HPDE6-E6E7 (cell line): ENCODE results near the gene EIF5A2.
"Not testable (repeated sequence)": the region's sequence is repeated elsewhere in the genome, so short reads cannot be mapped to it uniquely, and the experiment has no call there.

ENCODE experiments used
- DNase-seq: peaks from one replicate; pipeline ENCODE4 v3.0.0; 2011; ENCODE audit warnings: missing footprints; ENCODE audit errors: extremely low spot score

The EIF5A2 gene

DNA sequence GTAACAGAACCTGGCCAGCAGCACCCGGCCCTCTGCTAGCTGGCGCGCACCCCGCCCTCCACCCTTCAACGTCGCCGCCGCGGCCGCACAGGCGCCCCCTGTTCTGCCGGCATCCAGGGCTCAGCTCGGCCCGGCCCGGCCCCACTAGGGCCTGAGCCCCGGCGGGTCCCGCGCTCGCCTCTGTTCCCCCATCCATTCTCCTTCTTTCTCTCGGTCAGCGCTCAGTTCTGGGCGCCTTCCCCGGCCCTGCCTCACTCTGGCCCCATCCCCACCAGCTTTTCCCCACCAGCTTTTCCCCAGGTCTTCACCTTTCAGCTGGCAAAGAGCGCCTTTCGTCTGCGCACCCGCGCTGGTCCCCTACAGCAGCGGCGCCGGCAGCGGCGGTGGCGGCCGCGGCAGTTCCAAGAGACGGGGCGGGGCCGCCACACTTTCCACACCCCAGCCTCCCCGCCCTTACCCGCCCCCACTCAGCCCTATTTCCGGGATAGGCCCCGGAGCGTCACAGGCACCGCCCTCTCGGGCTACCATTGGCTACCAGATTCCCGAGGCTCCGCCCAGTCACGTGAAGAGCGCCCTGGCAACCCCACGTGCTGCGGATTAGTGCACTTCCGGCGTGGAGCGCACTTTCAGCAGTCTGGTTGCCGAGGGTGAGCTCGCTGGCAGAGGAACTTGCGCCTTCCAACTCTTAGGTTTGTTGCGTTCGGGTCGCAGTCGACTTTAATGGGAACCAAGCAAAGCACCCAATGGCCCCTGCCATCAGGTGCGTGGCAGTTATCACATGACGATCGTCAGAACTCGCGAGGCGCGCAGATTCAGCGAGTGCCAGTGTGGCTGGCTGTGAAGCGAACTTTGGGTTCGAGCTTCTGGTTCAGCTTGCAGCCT is at the start of gene EIF5A2:
Gene EIF5A2 (minus strand): TSS at position 403 of the 882 bp plus-strand sequence. CDS start 831 bp downstream, outside the sequence.
- peak; percentile 95 for DNase-seq

DNA sequence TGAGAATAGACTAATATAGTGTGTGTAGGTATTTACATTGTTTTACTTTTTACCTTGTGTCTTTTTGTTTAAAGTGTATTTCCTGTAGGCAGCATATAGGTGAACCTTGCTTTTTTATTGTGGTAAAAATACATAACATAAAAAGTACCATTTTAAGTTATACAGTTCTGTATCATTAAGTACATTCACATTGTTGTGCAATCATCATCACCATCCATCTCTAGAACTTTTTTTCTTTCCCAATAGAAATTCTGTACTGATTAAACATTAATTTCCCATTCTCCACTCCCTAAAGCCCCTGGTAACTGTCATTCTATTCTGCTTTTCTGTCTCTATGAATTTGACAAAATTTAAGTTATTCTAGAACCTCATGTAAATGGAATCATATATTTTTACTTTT is 48.2 kb upstream of the EIF5A2 start:
- DNase-seq: no peak

DNA sequence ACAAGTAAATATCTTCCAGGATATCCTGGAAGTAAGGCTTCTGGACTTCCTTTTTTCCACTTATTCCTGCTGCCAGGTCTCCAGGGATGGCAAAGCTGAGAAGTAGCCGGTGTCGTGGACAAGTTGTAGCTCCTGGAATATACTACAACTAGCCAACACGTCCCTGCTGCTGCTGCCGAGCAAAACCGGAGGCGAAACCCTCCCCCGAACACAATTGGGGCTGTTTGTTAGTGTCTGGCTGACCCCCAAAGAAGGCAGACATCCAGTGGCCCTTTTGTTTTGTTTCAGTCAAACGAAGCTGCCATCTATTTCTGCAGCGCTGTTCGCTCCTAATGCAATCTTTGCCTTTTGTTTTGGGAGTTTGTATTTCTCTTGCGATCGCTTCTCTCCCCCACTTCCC is 45.3 kb upstream of the EIF5A2 start:
- DNase-seq: no peak

DNA sequence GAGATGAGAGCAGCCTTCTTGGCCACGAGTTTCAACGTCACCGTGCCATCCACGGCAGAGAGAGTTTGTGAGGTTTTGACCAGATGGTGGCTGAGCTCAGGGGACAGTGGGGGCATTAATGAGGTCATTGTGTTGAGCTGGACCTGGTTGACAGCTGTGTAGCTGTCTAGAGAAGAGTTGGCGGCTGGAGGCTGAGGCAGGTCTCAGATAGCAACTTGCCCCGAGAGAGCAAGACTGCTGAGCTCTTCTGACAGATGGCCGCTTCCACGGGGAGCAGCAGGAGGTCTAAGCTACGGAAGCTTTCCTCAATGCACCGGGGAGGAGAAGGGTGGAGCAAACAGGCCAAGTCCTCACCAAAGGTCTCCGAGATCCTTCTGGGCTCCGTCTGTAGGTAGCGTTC is 44.8 kb upstream of the EIF5A2 start:
- no peak for DNase-seq

DNA sequence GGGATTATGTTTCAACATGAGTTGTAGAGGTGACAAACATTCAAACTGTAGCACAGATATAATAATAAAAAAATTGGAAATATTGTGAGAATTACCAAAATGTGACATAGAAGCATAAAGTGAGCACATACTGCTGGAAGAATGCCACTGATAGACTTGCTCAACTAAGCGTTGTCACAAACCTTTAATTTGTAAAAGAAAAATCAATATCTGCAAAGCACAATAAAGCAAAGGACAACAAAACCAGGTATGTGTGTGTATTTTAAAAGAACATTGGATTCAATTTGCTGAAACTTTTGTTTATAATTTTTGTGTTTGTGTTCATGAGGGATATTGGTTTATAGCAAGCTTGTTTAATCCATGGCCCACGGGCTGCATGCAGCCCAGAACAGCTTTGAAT is 40.8 kb upstream of the EIF5A2 start:
- no peak for DNase-seq

DNA sequence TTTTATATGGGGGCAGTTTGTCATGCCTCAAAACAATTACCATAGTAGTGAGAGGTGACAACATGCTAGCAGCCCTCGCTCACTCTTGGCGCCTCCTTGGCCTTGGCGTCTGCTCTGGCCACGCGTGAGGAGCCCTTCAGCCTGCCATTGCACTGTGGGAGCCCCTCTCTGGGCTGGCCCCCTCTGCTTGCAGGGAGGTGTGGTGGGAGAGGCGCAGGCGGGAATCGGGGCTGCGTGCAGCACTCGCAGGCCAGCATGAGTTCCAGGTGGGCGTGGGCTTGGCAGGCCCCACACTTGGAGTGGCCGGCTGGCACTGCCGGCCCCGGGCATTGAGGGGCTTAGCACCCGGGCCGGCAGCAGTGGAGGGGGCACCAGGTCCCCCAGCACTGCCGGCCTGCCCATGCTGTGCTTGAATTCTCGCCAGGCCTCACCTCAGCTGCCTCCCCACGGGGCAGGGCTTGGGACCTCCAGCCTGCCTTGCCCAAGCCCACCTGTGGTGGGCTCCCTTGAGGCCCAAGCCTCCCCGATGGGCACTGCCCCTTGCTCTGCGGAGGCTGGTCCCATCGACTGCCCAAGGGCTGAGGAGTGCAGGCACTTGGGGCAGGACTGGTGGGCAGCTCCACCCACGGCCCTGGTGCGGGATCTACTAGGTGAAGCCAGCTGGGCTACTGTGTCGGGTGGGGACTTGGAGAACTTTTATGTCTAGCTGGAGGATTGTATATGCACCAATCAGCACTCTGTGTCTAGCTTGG is 38.8 kb upstream of the EIF5A2 start:
- no peak for DNase-seq

DNA sequence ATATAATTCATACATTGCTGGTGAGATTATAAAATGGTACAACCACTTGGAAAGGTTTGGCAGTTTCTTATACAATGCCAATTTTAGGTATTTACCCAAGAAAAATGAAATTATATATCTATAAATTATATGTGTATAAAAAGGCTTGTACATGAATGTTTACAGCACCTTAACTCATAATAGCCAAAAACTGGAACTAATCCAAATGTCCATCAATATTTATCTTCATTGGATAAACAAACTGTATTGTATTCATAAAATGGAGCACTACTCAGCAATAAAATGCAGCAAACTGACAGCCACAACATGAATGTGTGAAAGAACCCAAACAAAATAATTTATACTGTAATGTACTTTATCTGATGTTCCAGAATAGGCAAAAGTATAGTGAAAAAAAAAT is 33.6 kb upstream of the EIF5A2 start:
- DNase-seq: no peak

DNA sequence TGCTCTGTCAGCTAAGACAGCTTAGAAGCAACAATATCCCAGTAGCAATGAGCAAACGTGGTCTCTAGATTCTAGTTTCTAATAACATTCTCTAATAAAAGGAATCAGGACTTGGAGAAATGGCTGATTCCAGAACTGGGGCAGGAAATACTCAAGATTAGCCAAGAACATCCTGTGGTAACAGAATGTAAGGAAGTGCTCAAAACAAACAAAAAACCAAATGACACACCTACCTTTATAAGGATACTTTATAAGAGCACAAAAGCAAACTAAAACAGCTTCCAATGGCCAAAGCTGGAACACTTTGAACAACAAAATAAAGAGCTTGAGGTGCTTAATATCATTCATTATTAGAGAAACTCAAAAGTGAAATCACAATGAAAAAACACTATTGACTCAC is 33.1 kb upstream of the EIF5A2 start:
- no peak for DNase-seq

DNA sequence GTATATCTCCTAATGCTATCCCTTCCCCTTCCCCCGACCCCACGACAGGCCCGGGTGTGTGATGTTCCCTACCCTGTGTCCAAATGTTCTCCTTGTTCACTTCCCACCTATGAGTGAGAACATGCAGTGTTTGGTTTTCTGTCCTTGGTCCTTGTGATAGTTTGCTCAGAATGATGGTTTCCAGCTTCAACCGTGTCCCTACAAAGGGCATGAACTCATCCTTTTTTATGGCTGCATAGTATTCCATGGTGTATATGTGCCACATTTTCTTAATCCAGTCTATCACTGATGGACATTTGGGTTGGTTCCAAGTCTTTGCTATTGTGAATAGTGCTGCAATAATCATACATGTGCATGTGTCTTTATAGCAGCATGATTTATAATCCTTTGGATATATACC is 24.6 kb upstream of the EIF5A2 start:
- DNase-seq: not testable (repeated sequence)

DNA sequence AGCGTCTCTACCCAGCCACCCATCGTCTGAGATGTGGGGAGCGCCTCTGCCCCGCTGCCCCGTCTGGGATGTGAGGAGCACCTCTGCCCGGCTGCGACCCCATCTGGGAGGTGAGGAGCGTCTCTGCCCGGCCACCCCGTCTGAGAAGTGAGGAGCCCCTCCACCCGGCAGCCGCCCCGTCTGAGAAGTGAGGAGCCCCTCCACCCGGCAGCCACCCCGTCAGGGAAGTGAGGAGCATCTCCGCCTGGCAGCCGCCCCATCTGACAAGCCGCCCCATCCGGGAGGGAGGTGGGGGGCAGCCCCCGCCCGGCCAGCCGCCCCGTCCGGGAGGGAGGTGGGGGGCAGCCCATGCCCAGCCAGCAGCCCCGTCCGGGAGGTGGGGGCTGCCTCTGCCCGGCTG is 15.1 kb upstream of the EIF5A2 start:
- not testable (repeated sequence) for DNase-seq

DNA sequence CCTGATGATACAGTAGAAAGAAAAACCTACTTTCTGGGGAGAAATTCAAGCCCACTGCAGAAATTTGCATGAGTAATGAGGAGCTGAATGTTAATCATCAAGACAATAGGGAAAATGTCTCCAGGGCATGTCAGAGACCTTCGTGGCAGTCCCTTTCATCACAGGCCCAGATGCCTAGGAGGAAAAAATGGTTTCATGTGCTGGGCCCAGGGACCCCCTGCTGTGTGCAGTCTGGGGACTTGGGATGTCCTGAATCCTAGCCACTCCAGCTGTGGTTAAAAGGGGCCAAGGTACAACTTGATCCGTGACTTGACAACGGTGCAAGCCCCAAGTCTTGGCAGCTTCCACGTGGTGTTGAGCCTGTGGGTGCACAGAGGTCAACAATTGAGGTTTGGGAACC is 10.3 kb upstream of the EIF5A2 start:
- DNase-seq: no peak

DNA sequence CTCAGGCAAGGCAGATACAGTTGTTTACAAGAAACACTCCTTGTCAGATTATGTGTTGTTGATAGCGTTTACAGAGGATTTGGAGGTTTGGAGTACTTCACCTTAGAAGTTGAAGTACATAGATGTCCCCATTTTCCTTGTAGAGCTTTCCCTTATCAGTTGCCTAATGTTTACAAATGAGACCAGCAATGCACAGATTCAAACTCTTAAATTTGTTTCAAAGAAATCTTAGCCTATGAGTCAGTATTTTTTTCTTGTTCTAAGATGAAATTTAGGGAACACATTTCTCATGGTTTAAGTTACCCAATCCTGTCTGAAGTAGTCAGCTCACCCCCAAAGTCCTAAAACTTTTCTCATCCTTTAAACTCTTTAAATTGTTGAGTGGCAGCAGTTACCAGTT is 6.3 kb upstream of the EIF5A2 start:
- DNase-seq: no peak

DNA sequence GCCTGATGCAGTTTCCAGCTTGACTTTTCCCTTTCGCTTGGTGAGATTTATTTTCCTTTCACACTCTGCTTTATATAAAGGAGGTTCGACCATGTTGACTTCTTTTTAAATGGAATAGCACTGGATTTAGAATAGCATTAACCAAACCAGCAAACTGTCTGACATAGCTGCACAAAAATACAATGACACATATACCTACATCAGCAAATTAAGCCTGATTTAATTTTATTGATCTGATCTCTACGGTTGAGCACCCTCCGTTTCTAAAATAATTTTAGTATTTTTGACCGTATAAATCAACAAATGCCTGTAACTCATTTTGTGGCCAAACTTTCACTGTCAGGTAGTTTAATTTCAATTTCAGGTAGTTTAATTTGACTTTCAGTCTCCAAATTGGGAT is 5.8 kb upstream of the EIF5A2 start:
- no peak for DNase-seq

DNA sequence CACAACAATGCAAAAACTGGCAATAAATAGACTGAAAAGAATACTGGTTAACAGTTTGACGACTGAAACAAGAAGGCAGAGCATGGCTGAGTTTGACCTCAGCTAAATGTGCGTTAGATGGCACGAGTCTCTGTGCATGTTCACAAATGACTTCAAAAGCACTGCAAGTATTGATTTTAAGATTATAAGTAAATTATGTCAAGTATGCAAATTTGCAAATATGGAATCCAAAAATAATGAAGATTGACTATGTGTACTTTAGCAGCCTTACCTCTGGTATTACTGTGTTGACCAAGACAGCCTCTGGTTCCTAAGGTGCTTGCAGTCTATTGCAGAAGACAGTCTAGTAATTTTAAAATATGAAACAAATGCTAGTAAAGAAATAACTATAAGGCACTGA is 2.6 kb upstream of the EIF5A2 start:
- no peak for DNase-seq

DNA sequence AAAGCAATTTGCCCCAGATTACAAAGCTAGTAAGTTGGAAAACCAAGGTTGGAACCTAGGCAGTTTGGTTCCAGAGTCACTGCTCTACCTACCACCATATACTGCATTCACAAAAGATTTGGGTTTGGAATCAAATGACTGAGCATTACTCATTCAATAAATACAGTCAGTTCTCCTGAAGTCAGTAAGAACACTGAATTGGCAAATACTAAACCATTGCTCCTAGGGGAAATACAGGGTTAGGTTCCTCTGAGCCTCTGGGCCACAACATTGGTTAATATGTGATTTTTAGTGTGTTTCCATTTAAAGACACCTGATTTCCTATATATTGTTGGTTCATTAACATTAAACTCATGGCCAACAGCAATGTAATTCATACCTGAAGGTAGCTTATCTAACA is 2.1 kb upstream of the EIF5A2 start:
- DNase-seq: no peak

DNA sequence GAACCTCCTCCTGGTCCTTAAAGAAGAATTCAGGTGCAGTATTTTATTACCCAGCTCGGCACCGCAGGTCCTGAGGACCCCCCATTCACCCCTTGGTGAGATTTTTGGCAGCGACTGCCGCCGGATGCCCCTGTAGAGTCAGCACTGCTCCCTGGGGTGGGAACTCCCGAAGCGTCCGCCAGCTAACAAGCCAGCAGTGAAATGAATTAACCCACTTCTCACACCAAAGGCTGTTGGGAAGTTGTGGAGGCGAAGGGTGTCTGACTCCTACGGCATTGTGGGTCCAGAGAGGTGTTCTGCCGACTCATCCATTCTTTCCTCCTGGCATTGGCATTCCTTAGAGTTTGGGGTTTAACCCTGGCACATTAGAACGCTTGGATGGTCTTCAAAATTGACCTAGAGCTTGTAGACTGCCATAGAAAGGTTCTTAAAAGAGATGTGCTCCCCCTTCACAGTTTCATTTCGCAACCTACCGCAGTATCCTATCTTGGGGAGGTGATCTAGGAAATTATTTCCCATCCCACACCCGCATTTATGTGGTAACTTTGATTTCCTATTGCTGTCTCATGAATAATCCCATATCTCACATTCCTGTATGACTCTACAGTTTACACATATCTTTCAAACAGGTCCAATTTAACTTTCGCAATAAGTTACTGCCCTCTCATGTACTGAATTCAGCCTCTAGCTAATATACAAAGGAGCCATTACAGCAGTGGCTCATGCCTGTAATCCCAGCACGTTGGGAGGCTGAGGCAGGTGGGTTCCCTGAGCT is 879 bp upstream of the EIF5A2 start:
- DNase-seq: peak; percentile 81

DNA sequence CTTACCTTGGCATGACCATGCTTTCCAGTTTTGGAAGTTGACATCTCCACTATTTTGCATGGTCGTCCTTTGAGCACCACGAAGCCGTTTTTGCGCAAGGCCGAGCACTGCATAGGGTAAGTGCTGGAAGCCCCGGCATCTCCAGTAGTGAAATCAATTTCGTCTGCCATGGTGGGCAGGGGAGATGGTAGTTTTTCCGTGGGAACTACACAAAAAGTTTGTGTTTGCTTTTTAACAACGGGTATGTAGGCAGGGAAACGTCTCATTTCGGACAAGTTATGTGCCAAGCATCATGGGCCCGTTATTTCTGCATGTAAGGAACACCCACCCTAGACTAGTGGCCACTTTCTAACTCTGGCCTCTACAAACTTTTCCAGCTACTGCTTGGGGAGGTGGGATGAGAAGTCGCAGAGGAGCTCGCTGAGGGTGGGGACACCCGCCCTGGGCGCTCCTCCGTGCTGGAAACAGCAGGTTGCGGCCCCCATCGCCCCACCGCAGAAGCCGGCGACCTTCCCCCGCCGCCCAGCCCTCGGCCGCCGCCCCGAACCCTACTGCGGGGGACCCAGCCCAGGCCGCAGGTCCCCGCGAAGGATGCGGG is 701 bp downstream of the EIF5A2 start:
- DNase-seq: no peak

DNA sequence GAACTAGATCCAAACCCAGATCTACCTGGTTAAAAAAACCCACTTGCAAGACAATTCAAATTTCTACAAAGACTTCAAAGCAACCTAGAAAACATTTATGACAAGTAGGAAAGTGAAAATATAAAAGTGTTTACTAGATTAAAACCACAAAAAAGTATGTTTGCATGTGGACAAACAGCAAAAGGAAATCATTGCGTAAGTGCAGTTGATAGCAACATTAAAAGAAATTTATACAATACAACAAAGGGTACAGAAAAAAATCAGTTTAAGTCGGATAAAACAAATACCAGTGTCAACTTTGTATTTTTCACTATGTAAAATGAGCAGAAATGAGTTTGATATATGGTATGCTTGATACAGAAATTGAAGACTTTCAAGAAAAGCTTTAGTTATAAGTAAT is 2.6 kb downstream of the EIF5A2 start:
- DNase-seq: no peak

DNA sequence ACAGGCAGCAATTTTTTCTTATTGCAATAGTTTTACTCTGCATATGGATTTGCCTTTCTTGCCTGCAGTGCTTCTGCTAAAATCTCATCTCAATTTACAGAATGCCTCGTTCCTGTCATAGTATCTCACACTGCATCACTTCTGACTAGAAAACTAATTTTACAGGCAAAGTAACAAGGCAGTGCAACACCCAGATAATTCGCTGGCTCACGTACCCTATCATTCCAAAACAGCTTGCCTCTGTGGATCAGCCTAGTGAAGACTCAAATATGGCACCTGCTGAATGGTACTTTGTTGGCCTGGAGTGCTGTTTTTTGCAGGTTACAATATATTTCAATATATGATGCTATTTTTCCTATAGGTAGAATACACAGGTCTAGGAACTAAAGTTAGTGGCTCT is 5.3 kb downstream of the EIF5A2 start:
- DNase-seq: no peak

DNA sequence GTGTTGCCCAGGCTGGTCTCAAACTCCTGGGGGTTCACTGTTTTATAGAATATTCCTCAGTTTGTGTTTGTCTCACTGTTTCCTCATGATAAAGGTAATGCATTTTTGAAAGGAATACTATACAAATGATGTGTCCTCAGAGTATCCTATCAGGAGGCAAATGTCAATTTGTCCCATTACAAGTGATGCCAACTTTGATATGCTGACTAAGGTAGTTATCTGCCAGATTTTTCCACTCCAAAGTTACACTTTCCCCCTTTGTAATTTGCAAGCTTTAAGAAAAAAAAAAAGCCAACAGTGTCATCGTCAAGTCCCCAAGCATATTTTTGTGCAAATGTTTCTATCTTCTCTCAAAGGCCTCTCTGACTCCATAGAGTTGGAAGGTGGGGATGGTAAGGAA is 9.0 kb downstream of the EIF5A2 start:
- DNase-seq: no peak

DNA sequence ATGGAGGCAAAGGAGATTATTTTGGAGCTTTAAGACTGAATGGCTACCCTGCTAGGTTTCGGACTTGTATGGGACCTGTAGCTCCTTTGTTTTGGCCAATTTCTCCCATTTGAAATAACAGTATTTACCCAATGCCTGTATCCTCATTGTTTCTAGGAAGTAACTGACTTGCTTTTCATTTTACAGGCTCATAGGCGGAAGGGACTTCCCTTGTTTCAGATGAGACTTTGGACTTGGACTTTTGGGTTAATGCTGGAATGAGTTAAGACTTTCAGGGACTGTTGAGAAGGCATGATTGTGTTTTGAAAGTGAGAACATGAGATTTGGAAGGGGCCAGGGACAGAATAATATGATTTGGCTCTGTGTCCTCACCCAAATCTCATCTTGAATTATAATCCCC is 10.5 kb downstream of the EIF5A2 start:
- no peak for DNase-seq

DNA sequence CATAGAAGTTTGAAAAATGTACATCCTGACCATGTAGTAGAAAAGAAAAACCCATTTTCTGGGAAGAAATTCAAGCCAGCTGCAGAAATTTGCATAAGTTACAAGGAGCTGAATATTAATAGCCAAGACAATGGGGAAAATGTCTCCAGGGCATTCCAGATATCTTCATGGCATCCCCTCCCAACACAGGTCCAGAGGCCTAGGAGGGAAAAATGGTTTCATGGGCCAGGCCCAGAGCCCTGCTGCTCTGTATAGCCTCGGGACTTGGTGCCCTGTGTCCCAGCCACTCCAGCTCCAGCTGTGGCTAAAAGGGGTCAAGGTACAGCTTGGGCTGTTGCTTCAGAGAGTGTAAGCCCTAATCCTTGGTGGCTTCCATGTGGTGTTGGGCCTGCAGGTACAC is 11.2 kb downstream of the EIF5A2 start:
- not testable (repeated sequence) for DNase-seq
